MG63 (cell line): ENCODE data around the gene LRRC71. TPM values are rescaled to one million over a fixed set of nuclear protein-coding genes. Genes with fewer than 3 reads are reported as not detected.

Experiments
- DNase-seq: peaks from one replicate; pipeline ENCODE4 v3.0.0-alpha.2; 2020
- H3K27me3 ChIP-seq: fragments of 250-450 bp; sonication (Bioruptor Pico); 2 replicates; pipeline ENCODE4 v1.5.1; 2020; ENCODE audit warnings: mild to moderate bottlenecking, moderate library complexity
- H3K36me3 ChIP-seq: fragments of 250-450 bp; sonication (Bioruptor Pico); 2 replicates; pipeline ENCODE4 v1.5.1; 2020; ENCODE audit warnings: mild to moderate bottlenecking, moderate library complexity
- H3K4me3 ChIP-seq: fragments of 250-450 bp; sonication (Bioruptor Pico); 2 replicates; pipeline ENCODE4 v1.5.1; 2020; ENCODE audit warnings: mild to moderate bottlenecking, moderate library complexity
- H3K9me3 ChIP-seq: fragments of 250-450 bp; sonication (Bioruptor Pico); 2 replicates; pipeline ENCODE4 v1.5.1; 2020; ENCODE audit warnings: mild to moderate bottlenecking, moderate library complexity
- total RNA-seq: library from RNA; depleted of rRNA; stranded (reverse); fragments of >200 nt; shearing (Covaris generic); gene quantifications from 2 replicates; pipeline ENCODE4 v1.2.3, GENCODE V29; 2014; ENCODE audit warnings: low replicate concordance

Gene LRRC71
- total RNA-seq, 1 experiment from 2014 or later = not detected

- Histone ChIP-seq H3K36me3 (peaks cover 3% of the 10 kb centered on the region; the same call in 1 of the 2 replicates), H3K4me3 (no peak overlapping the region), H3K9me3 (no peaks in the 10 kb centered on the region), H3K27me3 (peaks cover 9% of the 10 kb centered on the region)
- no peak for DNase-seq
Measured at GRCh38 chr1:156930483-156930882, 10.1 kb downstream of the LRRC71 start.

GRCh38 chr1:156931211-156931952 is 10.9 kb downstream of the LRRC71 start:
- Histone ChIP-seq H3K4me3 (no peak overlapping the region), H3K9me3 (no peaks in the 10 kb centered on the region), H3K36me3 (peaks cover 3% of the 10 kb centered on the region; the same call in 1 of the 2 replicates), H3K27me3 (peaks cover 9% of the 10 kb centered on the region)
- no peak for DNase-seq

DNA sequence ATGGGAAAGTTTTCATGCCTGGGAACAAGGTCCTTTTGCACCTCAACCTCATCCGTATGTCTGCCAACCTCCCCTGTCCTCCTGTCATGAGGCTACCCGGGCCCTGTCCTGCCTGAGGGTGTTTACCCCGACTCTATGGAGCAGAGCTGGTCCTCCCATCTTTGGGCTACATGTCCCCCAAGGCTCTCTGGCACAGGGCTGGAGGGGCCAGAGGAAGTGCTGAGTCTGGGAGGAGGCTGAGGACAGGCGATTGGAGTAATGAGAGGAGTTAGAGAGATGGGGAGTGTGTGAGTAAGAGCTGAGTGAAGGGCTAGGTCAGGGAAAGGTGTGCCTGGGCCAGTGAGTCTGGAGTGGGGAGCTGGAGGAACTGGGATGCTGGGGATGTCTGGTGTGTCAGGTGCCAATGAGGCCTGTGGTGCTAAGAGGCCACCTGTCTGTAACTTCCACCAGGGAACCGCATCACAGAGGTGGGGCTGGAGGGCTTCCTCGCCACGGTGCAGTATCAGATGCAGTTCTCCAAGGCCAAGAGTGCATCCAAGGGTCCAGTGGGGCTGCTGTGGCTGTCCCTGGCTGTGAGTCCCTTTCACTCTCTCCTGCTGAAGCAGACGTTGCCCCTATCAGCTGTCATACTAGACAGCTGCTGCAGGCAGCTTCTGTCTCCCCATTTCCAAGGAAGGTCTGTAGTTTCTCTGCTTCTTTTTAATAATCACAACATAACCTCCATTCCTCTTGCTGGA is 11.7 kb downstream of the LRRC71 start:
- DNase-seq = no peak
- no peaks in the 10 kb centered on the region for H3K9me3 ChIP-seq
- H3K4me3 ChIP-seq = no peak overlapping the region
- H3K36me3 ChIP-seq = peaks cover 9% of the 10 kb centered on the region; the same call in 1 of the 2 replicates
- peaks cover 9% of the 10 kb centered on the region for H3K27me3 ChIP-seq

- no peak for DNase-seq
- no peak overlapping the region for H3K4me3 ChIP-seq
- peaks cover 11% of the 10 kb centered on the region; the same call in 1 of the 2 replicates for H3K36me3 ChIP-seq
- H3K9me3 ChIP-seq = no peaks in the 10 kb centered on the region
- peaks cover 9% of the 10 kb centered on the region for H3K27me3 ChIP-seq
Measured at GRCh38 chr1:156933136-156933535, 12.7 kb downstream of the LRRC71 start.

DNA sequence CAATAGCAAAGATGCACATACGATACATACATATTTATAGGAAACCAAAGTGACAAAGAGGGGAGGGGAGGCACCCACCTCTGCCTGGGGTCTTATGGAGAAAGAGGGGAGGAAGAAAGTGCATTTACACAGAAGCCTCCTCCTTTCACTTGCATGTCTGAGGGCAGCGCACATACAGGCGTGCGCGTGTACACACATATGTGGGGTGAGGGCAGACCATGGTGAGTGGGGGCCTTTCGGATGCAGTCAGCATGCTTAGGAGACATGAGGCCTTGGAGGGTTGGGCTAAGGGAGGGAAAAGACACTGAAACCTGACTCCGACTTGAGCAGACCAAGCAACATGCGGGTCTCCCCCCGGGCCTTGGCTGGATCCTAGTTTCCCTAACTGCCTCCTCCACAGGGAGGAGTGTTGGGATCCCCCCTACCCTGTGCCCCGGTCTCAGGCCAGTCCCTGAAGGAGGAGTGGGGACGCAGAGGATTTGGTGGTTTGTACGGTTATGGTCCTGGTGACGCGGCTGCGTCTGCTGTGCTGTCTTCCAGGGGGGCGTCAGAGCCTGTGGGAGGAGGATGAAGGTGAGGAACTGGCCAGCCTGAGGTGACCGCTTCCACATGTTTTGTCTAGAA is 15.2 kb downstream of the LRRC71 start:
- Histone ChIP-seq H3K27me3 (no peaks in the 10 kb centered on the region), H3K9me3 (no peaks in the 10 kb centered on the region), H3K4me3 (no peak overlapping the region), H3K36me3 (peaks cover 23% of the 10 kb centered on the region)
- DNase-seq = no peak

- Histone ChIP-seq H3K36me3 (peaks cover 24% of the 10 kb centered on the region), H3K4me3 (no peak overlapping the region), H3K27me3 (no peaks in the 10 kb centered on the region), H3K9me3 (no peaks in the 10 kb centered on the region)
- no peak for DNase-seq
Measured at GRCh38 chr1:156936191-156936590, 15.8 kb downstream of the LRRC71 start.

DNA sequence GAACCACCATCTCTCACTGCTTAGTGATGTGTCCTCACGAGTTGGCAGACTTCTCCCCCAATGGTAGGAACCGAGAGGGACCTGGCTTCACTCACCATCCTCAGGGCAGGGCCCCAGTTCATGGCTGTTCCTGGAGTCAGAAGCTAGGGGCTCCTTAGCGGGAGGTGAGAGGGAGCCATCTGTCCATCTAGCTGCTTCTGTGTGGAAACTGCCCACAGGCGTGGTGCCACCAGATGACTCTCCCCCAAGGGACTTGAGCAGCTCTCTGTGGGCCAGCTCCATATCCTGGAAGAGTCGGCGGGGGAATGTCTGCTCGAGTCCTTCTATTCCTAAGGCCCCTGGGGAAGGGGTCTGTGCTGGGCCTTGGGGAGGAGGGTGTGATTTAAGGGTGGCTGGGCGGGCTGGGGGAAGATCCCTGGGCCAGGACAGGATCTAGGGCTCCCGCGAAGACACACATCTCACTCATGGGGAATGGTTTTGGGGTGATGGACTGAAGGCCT is 16.3 kb downstream of the LRRC71 start:
- no peak for DNase-seq
- no peak overlapping the region for H3K4me3 ChIP-seq
- no peaks in the 10 kb centered on the region for H3K9me3 ChIP-seq
- H3K27me3 ChIP-seq = no peaks in the 10 kb centered on the region
- H3K36me3 ChIP-seq = peaks cover 27% of the 10 kb centered on the region

- H3K4me3 ChIP-seq = no peak overlapping the region
- H3K9me3 ChIP-seq = no peaks in the 10 kb centered on the region
- H3K27me3 ChIP-seq = no peaks in the 10 kb centered on the region
- no peak for DNase-seq
- H3K36me3 ChIP-seq = peaks cover 31% of the 10 kb centered on the region
Measured at GRCh38 chr1:156937883-156938282, 17.5 kb downstream of the LRRC71 start.

DNA sequence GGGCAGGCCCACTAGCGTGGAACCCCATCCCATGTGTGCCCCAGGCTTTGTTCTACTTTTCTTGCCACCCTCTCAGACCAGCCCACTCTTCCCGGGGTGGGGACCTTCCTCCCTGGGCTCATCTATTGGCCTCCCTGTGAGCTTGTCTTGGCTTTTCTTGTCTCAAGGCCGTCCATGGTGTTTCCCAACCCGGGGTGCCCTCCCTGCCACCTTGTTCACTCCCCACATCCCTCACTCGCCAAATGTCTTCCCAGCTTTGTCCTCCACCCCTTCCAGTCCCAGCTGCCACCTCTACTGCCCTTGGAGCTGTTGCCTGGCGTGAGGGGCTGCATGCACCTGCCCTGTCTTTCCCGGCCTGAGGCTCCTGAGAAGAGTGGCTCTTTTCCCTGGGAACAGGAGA is 18.4 kb downstream of the LRRC71 start:
- no peak overlapping the region for H3K4me3 ChIP-seq
- H3K27me3 ChIP-seq = no peaks in the 10 kb centered on the region
- peaks cover 31% of the 10 kb centered on the region for H3K36me3 ChIP-seq
- DNase-seq = no peak
- H3K9me3 ChIP-seq = no peaks in the 10 kb centered on the region

GRCh38 chr1:156939786-156940334 is 19.4 kb downstream of the LRRC71 start:
- Histone ChIP-seq H3K36me3 (peaks cover 41% of the 10 kb centered on the region), H3K27me3 (no peaks in the 10 kb centered on the region), H3K4me3 (no peak overlapping the region), H3K9me3 (no peaks in the 10 kb centered on the region)
- no peak for DNase-seq

DNA sequence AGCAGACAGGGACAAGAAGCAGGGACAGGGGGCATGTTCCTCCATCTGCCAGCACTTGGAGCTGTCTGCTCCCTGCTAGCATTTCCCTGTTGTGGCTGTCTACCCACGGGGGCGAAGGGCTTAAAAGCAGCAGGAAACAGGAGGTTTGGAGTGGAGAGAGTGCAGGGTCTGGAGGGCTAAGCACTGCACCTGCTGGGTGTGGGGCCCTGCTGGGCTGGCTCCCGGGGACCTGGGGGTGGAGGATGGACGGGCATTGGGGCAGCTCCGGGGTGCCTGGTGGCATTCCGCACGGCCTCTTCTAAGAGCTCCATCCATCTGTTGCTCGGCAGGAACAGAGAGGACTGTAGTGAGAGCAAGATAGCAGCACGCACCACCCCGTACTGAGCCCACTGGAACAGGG is 21.2 kb downstream of the LRRC71 start:
- Histone ChIP-seq H3K36me3 (peaks cover 53% of the 10 kb centered on the region), H3K9me3 (no peaks in the 10 kb centered on the region)
- no peak for DNase-seq

GRCh38 chr1:156942176-156942575 is 21.7 kb downstream of the LRRC71 start:
- peaks cover 53% of the 10 kb centered on the region for H3K36me3 ChIP-seq

More for the DNA sequence above, 21.2 kb downstream of the LRRC71 start:
- no peaks in the 10 kb centered on the region for H3K27me3 ChIP-seq
- H3K4me3 ChIP-seq = no peak overlapping the region

DNA sequence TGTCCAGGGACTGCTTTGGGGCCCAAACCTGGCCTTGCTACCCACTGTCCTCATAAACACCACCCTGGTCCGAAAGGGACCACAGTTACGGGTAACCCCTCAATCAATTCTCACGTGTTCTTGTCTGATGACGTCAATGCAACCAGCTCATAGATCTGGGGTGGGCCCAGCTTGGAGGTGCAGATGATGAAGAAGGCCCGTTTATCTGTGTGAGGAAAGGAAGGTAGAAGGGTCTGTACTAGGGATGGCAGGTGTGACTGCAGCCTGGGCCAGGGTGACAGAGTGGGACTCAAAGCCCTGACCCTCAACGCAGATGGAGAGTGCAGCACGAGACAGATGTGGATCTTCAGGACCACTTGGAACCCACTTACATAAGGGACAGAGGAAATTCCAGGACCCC is 22.1 kb downstream of the LRRC71 start:
- Histone ChIP-seq H3K9me3 (no peaks in the 10 kb centered on the region), H3K27me3 (no peaks in the 10 kb centered on the region), H3K36me3 (peaks cover 53% of the 10 kb centered on the region)

More at GRCh38 chr1:156942176-156942575, 21.7 kb downstream of the LRRC71 start:
- Histone ChIP-seq H3K4me3 (no peak overlapping the region), H3K9me3 (no peaks in the 10 kb centered on the region), H3K27me3 (no peaks in the 10 kb centered on the region)
- DNase-seq = no peak

DNA sequence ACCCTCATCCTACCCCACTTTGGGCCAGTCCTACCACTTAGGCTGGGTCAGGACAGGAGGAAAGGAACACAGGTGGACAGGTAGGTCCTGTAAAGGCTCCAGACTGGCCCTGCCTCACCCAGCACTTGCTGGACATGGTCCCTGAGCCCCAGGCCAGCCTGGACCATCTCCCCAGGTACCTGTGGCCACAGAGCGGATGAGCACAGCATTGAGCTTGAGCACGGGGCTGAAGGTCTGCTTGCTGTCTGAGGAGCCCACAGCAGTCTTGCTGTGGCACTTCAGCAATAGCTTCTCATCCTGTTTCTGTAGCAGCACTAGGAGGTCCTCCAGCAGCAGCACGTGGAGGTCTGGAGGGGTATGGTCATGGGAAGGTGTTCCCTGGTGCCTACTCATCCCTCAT is 23.3 kb downstream of the LRRC71 start:
- Histone ChIP-seq H3K27me3 (no peaks in the 10 kb centered on the region), H3K36me3 (peaks cover 59% of the 10 kb centered on the region), H3K9me3 (no peaks in the 10 kb centered on the region), H3K4me3 (no peak overlapping the region)
- no peak for DNase-seq

More for the DNA sequence above, 22.1 kb downstream of the LRRC71 start:
- no peak for DNase-seq
- H3K4me3 ChIP-seq = no peak overlapping the region

DNA sequence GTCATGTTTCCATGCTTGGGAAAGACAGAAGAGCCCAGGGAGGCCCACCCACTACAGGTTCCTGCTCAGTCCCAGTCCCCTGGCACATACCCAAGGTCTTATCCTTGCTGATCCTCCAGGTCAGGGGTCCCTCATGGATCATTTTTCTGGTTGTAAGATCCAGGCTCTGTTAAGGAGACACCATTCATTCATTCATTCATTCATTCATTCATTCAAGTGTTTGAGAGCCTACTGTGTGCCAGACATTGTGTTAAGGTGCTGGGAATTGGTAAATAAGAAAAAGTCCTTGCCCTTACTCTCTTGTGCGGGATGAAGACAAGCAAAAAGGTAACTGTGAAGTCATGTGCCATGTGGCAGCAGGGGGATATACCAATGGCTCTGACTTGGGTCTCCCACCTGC is 23.8 kb downstream of the LRRC71 start:
- Histone ChIP-seq H3K9me3 (no peaks in the 10 kb centered on the region), H3K36me3 (peaks cover 56% of the 10 kb centered on the region), H3K27me3 (no peaks in the 10 kb centered on the region), H3K4me3 (no peak overlapping the region)
- DNase-seq = no peak

DNA sequence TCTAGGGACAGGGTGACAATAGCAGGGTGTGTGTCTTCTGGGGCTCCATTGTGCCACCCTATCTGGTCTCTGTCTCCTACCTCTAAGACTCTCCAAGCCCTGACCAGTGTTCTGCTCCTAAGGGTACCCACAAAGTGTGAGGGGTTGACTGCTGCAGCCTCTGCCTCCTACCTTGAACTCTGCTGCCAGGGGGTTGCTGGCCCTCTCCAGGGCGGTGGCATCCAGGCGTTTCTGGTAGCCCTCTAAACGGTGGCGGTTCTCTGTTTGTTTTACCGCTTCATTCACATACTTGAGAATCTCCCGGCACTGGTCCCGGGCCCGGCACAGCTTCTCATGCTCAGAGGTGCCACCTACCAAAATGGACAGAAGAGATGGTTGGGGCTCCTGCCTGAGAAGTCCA is 24.4 kb downstream of the LRRC71 start:
- Histone ChIP-seq H3K4me3 (no peak overlapping the region), H3K9me3 (no peaks in the 10 kb centered on the region), H3K27me3 (no peaks in the 10 kb centered on the region), H3K36me3 (peaks cover 54% of the 10 kb centered on the region)
- DNase-seq = no peak
